Endothelial cell of umbilical vein (primary cell): ENCODE results near the gene CERKL. TPM values are rescaled to one million over a fixed set of nuclear protein-coding genes. Genes with fewer than 3 reads are reported as not detected.

ENCODE experiments used
- BruUV-seq: library from RNA; stranded (reverse); fragments of 400-500 nt; replicated peaks from 2 replicates; lab custom pipeline; 2021; lab: Mats Ljungman, UMichigan
- CTCF ChIA-PET: fragments of 300-600, 350-600 bp; sonication (Branson Sonifier 250); formaldehyde crosslinking; loops from one replicate; lab custom pipeline; 2021; ENCODE audit warnings: antibody characterized with exemption, inconsistent platforms; lab: Charles Lee
- POLR2A ChIA-PET: fragments of 300-600, 350-600 bp; sonication (Branson Sonifier 250); formaldehyde crosslinking; loops from one replicate; lab custom pipeline; 2021; ENCODE audit warnings: antibody characterized with exemption, inconsistent platforms; lab: Charles Lee
- DNase-seq: peaks from one replicate; pipeline ENCODE4 v3.0.0-alpha.2; 2011; ENCODE audit warnings: low read depth, low spot score
- FAIRE-seq: peaks from 2 replicates; lab custom pipeline; 2011; peaks lifted over from hg19 to GRCh38; lab: Jason Lieb, UNC
- H2AFZ ChIP-seq: 2 replicates; pipeline ENCODE4 v1.6.0; 2012; ENCODE audit warnings: low read depth, low read length, control low read depth, inconsistent platforms
- H3K27ac ChIP-seq: 2 replicates; pipeline ENCODE4 v1.5.1; 2011; ENCODE audit warnings: low read depth, mild to moderate bottlenecking, control low read depth, low read length, moderate library complexity; ENCODE audit not compliant: insufficient read depth
- H3K27me3 ChIP-seq, 2 experiments: 2 replicates each; pipeline versions ENCODE4 v1.6.0 to v1.6.1; 2011; ENCODE audit warnings: low read length in 2 of 2, mixed read lengths in 1 of 2; ENCODE audit not compliant: control insufficient read depth in 2 of 2, insufficient read depth in 2 of 2
- H3K36me3 ChIP-seq, 2 experiments: 2 replicates in 1 of 2; 3 replicates in 1 of 2; pipeline ENCODE4 v1.5.1; 2011; ENCODE audit warnings: low read length in 2 of 2, mild to moderate bottlenecking in 1 of 2, moderate library complexity in 1 of 2; ENCODE audit not compliant: control insufficient read depth in 2 of 2, insufficient read depth in 2 of 2; ENCODE audit errors: extremely low read depth in 1 of 2
- H3K4me1 ChIP-seq: 3 replicates; pipeline ENCODE4 v1.5.1; 2011; ENCODE audit warnings: mild to moderate bottlenecking, low read length; ENCODE audit not compliant: control insufficient read depth, insufficient read depth; ENCODE audit errors: extremely low read depth
- H3K4me2 ChIP-seq: 2 replicates; pipeline ENCODE4 v1.6.1; 2011; ENCODE audit warnings: low read length, control low read depth, mixed read lengths; ENCODE audit not compliant: insufficient read depth
- H3K4me3 ChIP-seq, 3 experiments: fragments of 200-600 bp in 1 of 3; sonication (generic), shearing (Covaris generic) in 1 of 3; replicated peaks in 1 of 3; 2 replicates each; pipeline ENCODE4 v1.5.1; 2011 to 2016; ENCODE audit warnings: control low read depth in 3 of 3, low read length in 3 of 3, mild to moderate bottlenecking in 2 of 3, inconsistent platforms in 1 of 3, low read depth in 1 of 3, moderate library complexity in 1 of 3; ENCODE audit not compliant: insufficient read depth in 1 of 3
- H3K79me2 ChIP-seq: 2 replicates; pipeline ENCODE4 v1.6.0; 2012; ENCODE audit warnings: low read length, inconsistent platforms; ENCODE audit not compliant: control insufficient read depth, insufficient read depth
- H3K9ac ChIP-seq: replicated peaks from 2 replicates; pipeline ENCODE3; 2011; ENCODE audit warnings: low read length, control low read depth; ENCODE audit not compliant: insufficient read depth; ENCODE audit errors: extremely low read depth
- H3K9me1 ChIP-seq: replicated peaks from 3 replicates; pipeline ENCODE4 v1.6.0; 2011; ENCODE audit warnings: mild to moderate bottlenecking, low read length; ENCODE audit not compliant: control insufficient read depth, insufficient read depth; ENCODE audit errors: extremely low read depth
- H3K9me3 ChIP-seq: replicated peaks from 2 replicates; pipeline ENCODE4 v1.5.1; 2012; ENCODE audit warnings: low read length, inconsistent platforms; ENCODE audit not compliant: control insufficient read depth, insufficient read depth
- H4K20me1 ChIP-seq: replicated peaks from 2 replicates; pipeline ENCODE3; 2011; ENCODE audit warnings: mild to moderate bottlenecking, low read length; ENCODE audit not compliant: control insufficient read depth, insufficient read depth; ENCODE audit errors: extremely low read depth
- EZH2 ChIP-seq: IDR thresholded peaks from 2 replicates; pipeline ENCODE4 v1.6.1; 2012; ENCODE audit warnings: borderline replicate concordance, low read depth, mild to moderate bottlenecking, moderate library complexity, low read length, inconsistent platforms; ENCODE audit not compliant: severe bottlenecking
- FOS ChIP-seq: IDR thresholded peaks from 2 replicates; pipeline ENCODE4 v1.6.1; 2011; ENCODE audit warnings: mild to moderate bottlenecking, low read length, moderate library complexity, borderline replicate concordance; ENCODE audit not compliant: insufficient read depth
- GATA2 ChIP-seq: IDR thresholded peaks from 2 replicates; pipeline ENCODE4 v1.7.0; 2011; ENCODE audit warnings: low read depth, mild to moderate bottlenecking, moderate library complexity, mixed read lengths, low read length; ENCODE audit not compliant: insufficient read length, insufficient read depth
- MYC ChIP-seq: IDR thresholded peaks from one replicate; pipeline ENCODE4 v1.6.1; 2011; ENCODE audit warnings: mild to moderate bottlenecking, low read depth, low read length
- POLR2AphosphoS5 ChIP-seq: IDR thresholded peaks from 2 replicates; pipeline ENCODE4 v1.6.1; 2012; ENCODE audit warnings: low read depth, mild to moderate bottlenecking, control low read depth, low read length, moderate library complexity; ENCODE audit not compliant: insufficient read depth
- dilution Hi-C: fragments of 300-500 bp; cut with MboI; formaldehyde crosslinking; loops from one replicate; pipeline ENCODE4 v1.15.0; 2019; ENCODE audit warnings: low sequenced_read_pairs; ENCODE audit not compliant: extremely low pct_ligation_motif_present
- intact Hi-C: fragments of 100-400 bp; cut with micrococcal nuclease; formaldehyde crosslinking; loops from one replicate; pipeline ENCODE4 v1.10.0; 2022
- polyA plus RNA-seq, 4 experiments: library from polyadenylated mRNA; depleted of rRNA in 3 of 4; stranded (reverse) in 3 of 4; unstranded in 1 of 4; fragments of >200 nt; gene quantifications; 2 replicates each; pipeline versions ENCODE4 v1.2.1 to v1.2.3, GENCODE V29; 2011 to 2012; ENCODE audit warnings: missing spikeins in 1 of 4
- total RNA-seq: library from RNA; stranded (reverse); gene quantifications from 2 replicates; pipeline ENCODE4 v1.2.3, GENCODE V29; 2021
- TF ChIP-seq, protein P1 (sequence below): IDR thresholded peaks from 2 replicates; pipeline ENCODE4 v1.6.1; 2011; ENCODE audit not compliant: insufficient read depth, insufficient read length

Gene CERKL
- total and polyA plus RNA-seq, 2 donors (not counting 3 experiments of a cell fraction or from before 2014, with no cell fraction given) = not detected

DNA sequence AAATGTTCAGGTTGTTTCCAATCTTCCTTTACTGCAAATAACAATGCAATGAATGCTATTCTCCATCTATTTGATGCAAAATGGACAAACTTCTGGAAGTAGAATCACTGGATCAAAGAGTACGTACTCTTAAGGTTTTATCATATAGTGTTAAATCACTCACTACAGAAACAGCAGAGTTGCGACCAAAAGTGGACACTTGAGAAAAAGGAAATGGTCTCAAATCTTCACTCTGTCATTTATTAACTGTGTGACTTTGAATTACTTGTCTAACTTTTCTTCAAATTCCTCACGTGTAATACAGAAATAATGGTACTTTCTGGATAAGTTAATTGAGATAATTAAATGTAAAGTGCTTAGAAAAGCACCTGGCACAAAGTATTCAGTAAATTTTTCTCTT, 78.1 kb downstream of the CERKL start:
- H3K9me1 ChIP-seq = no peaks in the 10 kb centered on the region
- no peak for DNase-seq
- no peak overlapping the region for H3K4me3 ChIP-seq
- no peaks in the 10 kb centered on the region for H4K20me1 ChIP-seq
- H3K27ac ChIP-seq = no peak overlapping the region
- no TSS peak for BruUV-seq
- H3K4me1 ChIP-seq = no peaks in the 10 kb centered on the region
- H3K9ac ChIP-seq = no peak overlapping the region
- no peak for FAIRE-seq
- ChIA-PET POLR2A (no interaction called here), CTCF (interaction anchor here (1.8 to 2.2 kb wide), 2 partner anchors 137 to 1455 kb away, joined by 5 to 7 read pairs; no protein-coding TSS in a partner anchor)
- no peaks in the 10 kb centered on the region for H3K9me3 ChIP-seq
- dilution Hi-C loops (no loop called here), intact Hi-C loops (no loop called here)
- no peak for TF ChIP-seq EZH2
- no peak for TF ChIP-seq POLR2AphosphoS5
- no peak for TF ChIP-seq GATA2
- peaks cover 4 to 12% of the 10 kb centered on the region in 2 experiments for H3K27me3 ChIP-seq
- H3K4me2 ChIP-seq = no peak overlapping the region
- no peaks in the 10 kb centered on the region for H3K79me2 ChIP-seq
- H3K36me3 ChIP-seq = no peaks in the 10 kb centered on the region
- no peak overlapping the region for H2AFZ ChIP-seq

DNA sequence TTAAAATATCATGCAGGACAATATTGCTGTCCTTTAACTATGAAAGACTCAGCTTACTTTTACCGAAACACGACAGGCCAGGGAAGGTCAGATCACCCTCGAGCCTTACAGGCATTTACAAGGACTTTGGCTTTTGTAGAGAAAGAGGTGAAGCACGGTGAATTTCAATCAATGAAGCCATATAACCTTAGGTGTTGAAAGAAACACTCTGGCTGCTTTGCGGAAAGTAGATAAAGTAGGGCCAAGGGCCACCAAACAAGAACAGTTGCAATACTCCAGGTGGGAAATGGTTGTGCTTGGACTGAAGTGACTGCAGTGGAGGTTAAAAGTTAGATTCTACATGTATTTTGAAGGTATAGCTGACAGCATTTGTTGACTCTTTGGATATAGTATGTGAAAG, 80.5 kb downstream of the CERKL start:
- H3K36me3 ChIP-seq = no peaks in the 10 kb centered on the region
- no peak overlapping the region for H2AFZ ChIP-seq
- no peaks in the 10 kb centered on the region for H4K20me1 ChIP-seq
- no peak overlapping the region for H3K4me3 ChIP-seq
- H3K79me2 ChIP-seq = no peaks in the 10 kb centered on the region
- H3K9me3 ChIP-seq = no peaks in the 10 kb centered on the region
- H3K27ac ChIP-seq = no peak overlapping the region
- H3K9ac ChIP-seq = no peak overlapping the region
- no TSS peak for BruUV-seq
- FAIRE-seq (no peak), DNase-seq (no peak)
- POLR2A ChIA-PET = no interaction called here
- TF ChIP-seq EZH2 (no peak), MYC (no peak), GATA2 (no peak), FOS (no peak)
- TF ChIP-seq, protein P1, sequence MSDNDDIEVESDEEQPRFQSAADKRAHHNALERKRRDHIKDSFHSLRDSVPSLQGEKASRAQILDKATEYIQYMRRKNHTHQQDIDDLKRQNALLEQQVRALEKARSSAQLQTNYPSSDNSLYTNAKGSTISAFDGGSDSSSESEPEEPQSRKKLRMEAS = no peak
- no peaks in the 10 kb centered on the region for H3K4me1 ChIP-seq
- dilution Hi-C loops = no loop called here
- intact Hi-C loops = no loop called here
- no peaks in the 10 kb centered on the region for H3K9me1 ChIP-seq
- CTCF ChIA-PET = interaction anchor here (0.9 kb wide), 1 partner anchor 139 kb away, joined by 6 read pairs; no protein-coding TSS in a partner anchor
- H3K27me3 ChIP-seq = peaks cover 4 to 12% of the 10 kb centered on the region in 2 experiments
- H3K4me2 ChIP-seq = no peak overlapping the region
